Large intestine (tissue), 12 donors: ENCODE data around the gene LPP. TPM values are rescaled to one million over a fixed set of nuclear protein-coding genes. Genes with fewer than 3 reads are reported as not detected.

ENCODE experiments used
- DNase-seq, 2 donors: peaks; one replicate each; pipeline versions ENCODE4 v3.0.0 to v3.0.0-alpha.2; 2013
- H3K27ac ChIP-seq: one replicate; pipeline ENCODE4 v1.5.1; 2013; ENCODE audit warnings: low read length
- H3K27me3 ChIP-seq: 2 replicates; pipeline ENCODE4 v1.6.1; 2013; ENCODE audit warnings: low read length; ENCODE audit not compliant: control insufficient read depth, insufficient read depth
- H3K36me3 ChIP-seq: 2 replicates; pipeline ENCODE4 v1.6.1; 2013; ENCODE audit warnings: low read length; ENCODE audit not compliant: control insufficient read depth, insufficient read depth
- H3K4me1 ChIP-seq: one replicate; pipeline ENCODE4 v1.6.1; 2013; ENCODE audit warnings: low read length; ENCODE audit not compliant: control insufficient read depth, insufficient read depth
- H3K4me3 ChIP-seq: one replicate; pipeline ENCODE4 v1.5.1; 2013; ENCODE audit warnings: low read length
- H3K9me3 ChIP-seq: one replicate; pipeline ENCODE4 v1.6.1; 2013; ENCODE audit warnings: mild to moderate bottlenecking, low read depth, low read length, moderate library complexity; ENCODE audit not compliant: control insufficient read depth
- WGBS: methylation state at CpG from one replicate; pipeline ENCODE4 v1.1.5; 2013; ENCODE audit warnings: low lambda C conversion rate; ENCODE audit not compliant: insufficient coverage; 5-methylcytosine and 5-hydroxymethylcytosine counted together
- long read RNA-seq, 11 donors: transcript quantifications; one replicate each; lab custom pipeline, GENCODE V29; 2026
- polyA plus RNA-seq: library from polyadenylated mRNA; unstranded; fragments of 120-200 nt; gene quantifications from one replicate; pipeline ENCODE4 v1.2.1, GENCODE V29; 2013

The LPP gene, protein sequence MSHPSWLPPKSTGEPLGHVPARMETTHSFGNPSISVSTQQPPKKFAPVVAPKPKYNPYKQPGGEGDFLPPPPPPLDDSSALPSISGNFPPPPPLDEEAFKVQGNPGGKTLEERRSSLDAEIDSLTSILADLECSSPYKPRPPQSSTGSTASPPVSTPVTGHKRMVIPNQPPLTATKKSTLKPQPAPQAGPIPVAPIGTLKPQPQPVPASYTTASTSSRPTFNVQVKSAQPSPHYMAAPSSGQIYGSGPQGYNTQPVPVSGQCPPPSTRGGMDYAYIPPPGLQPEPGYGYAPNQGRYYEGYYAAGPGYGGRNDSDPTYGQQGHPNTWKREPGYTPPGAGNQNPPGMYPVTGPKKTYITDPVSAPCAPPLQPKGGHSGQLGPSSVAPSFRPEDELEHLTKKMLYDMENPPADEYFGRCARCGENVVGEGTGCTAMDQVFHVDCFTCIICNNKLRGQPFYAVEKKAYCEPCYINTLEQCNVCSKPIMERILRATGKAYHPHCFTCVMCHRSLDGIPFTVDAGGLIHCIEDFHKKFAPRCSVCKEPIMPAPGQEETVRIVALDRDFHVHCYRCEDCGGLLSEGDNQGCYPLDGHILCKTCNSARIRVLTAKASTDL
- polyA plus RNA-seq: 41.2 TPM
- long read RNA-seq, donor 1, partial matches to known transcripts: 14 of 14 reads
- long read RNA-seq, donor 1, other reads (novel, unspliced or antisense): 0 of 14 reads
- long read RNA-seq, donor 2, partial matches to known transcripts: 51 of 51 reads
- long read RNA-seq, donor 2, other reads (novel, unspliced or antisense): 0 of 51 reads
- long read RNA-seq, donor 3: 0 reads
- long read RNA-seq, donor 4: 0 reads
- long read RNA-seq, donor 5: 0 reads
- long read RNA-seq, donor 6, partial matches to known transcripts: 0 of 1 reads
- long read RNA-seq, donor 6, other reads (novel, unspliced or antisense): 0 of 1 reads
- long read RNA-seq, donor 7, partial matches to known transcripts: 0 of 1 reads
- long read RNA-seq, donor 7, other reads (novel, unspliced or antisense): 0 of 1 reads
- long read RNA-seq, donor 8, partial matches to known transcripts: 0 of 2 reads
- long read RNA-seq, donor 8, other reads (novel, unspliced or antisense): 0 of 2 reads
- long read RNA-seq, donor 9, partial matches to known transcripts: 33 of 33 reads
- long read RNA-seq, donor 9, other reads (novel, unspliced or antisense): 0 of 33 reads
- long read RNA-seq, donor 10, partial matches to known transcripts: 7 of 7 reads
- long read RNA-seq, donor 10, other reads (novel, unspliced or antisense): 0 of 7 reads
- long read RNA-seq, donor 11: 0 reads

DNA sequence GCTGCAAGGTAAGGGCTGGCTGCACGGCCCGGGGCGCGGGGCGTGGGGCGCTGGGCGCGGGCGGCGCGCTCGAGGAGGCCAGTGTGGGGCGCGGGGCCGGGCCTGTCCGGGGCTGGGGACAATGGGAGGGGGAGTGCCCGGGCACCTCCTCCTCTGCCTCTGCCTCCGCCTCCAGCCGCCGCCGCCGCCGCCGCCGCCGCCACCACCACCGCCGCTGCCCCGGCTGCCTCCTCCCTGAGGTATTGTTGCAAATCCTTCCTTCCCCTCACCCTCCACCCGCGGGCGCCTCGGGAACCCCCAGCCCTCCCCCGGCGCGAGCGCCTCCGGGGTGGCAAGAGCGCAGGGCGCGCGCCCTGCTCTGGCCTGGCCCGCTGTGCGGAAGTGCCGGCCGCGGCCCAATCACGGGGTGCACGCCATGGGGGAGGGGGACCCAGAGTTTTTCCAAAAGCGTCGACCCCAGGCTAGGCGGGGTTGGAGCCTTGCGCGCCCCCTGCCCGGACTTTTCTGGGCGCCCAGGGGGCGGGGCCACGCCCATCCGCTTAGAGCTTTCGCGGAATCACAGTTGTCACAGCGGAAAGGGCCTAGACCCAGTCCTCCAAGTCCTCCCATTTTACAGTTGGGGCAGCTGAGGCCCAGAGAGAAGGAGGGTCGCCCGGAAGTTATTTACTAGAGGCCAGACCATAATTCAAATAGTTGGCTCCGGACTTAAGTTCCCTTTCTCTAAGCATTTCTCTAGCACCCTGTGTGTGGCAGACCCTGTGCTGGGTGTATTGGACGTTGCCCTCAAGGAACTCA lies at the start of gene LPP:
TSS of gene LPP (plus strand) at position 144 of the 795 bp plus-strand sequence. CDS start 251,964 bp downstream, outside the sequence.
- no peaks in the 10 kb centered on the region for H3K27me3 ChIP-seq
- no peaks in the 10 kb centered on the region for H3K36me3 ChIP-seq
- peak within 1 kb of the TSS; percentile 98 for H3K27ac ChIP-seq
- H3K4me1 ChIP-seq: peaks cover 58% of the 10 kb centered on the region
- WGBS: no CpG with 5 or more reads among the region's 66 CpGs
- peak; percentile 68 to 90 for DNase-seq
- H3K9me3 ChIP-seq: no peaks in the 10 kb centered on the region
- H3K4me3 ChIP-seq: peak within 1 kb of the TSS; percentile 60

DNA sequence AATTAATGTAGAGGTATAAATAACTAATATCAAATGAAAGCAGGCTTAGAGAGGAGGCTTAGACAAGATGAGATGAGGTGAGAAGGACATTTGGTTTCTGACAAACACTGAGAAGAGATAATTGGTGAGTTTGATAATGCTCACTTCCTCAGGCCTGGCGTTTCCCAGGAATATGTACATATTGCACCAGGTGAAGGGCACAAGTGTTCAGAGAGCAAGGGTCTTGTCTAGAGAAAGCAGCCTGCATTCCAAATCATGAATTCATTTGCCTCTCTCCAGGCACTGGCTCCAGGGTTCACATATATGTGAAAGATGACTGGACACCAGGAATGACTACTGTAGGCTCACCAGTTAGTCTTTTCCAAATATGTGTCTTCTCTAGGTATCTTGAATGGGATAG lies 48.0 kb upstream of the LPP start:
- no CpG with 5 or more reads among the region's 1 CpG for WGBS
- H3K36me3 ChIP-seq: no peaks in the 10 kb centered on the region
- H3K4me1 ChIP-seq: no peaks in the 10 kb centered on the region
- H3K4me3 ChIP-seq: no peak overlapping the region
- H3K9me3 ChIP-seq: no peaks in the 10 kb centered on the region
- no peak overlapping the region for H3K27ac ChIP-seq
- DNase-seq: no peak
- no peaks in the 10 kb centered on the region for H3K27me3 ChIP-seq

DNA sequence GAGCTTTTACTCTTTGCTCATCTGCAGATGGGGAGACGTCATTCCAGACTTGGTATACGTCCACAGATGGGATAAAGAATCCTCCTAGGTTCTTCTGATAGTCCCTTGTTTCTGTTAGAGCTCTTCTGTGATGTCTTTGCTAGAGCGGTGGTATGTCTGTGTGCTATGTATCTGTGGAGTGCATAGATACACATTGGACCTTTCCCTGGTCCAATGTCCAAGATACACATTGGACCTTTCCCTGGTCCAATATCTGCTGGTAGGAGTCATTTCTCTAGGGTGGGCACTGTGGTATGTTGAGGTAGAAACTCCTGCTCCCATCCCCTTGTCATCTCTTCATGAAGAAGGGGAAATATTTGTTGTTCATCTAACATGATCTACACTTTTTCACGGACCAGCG lies 47.5 kb upstream of the LPP start:
- no CpG with 5 or more reads among the region's 5 CpGs for WGBS
- Histone ChIP-seq H3K4me1 (no peaks in the 10 kb centered on the region), H3K9me3 (no peaks in the 10 kb centered on the region), H3K27ac (no peak overlapping the region), H3K36me3 (no peaks in the 10 kb centered on the region), H3K4me3 (no peak overlapping the region), H3K27me3 (no peaks in the 10 kb centered on the region)
- DNase-seq: no peak

DNA sequence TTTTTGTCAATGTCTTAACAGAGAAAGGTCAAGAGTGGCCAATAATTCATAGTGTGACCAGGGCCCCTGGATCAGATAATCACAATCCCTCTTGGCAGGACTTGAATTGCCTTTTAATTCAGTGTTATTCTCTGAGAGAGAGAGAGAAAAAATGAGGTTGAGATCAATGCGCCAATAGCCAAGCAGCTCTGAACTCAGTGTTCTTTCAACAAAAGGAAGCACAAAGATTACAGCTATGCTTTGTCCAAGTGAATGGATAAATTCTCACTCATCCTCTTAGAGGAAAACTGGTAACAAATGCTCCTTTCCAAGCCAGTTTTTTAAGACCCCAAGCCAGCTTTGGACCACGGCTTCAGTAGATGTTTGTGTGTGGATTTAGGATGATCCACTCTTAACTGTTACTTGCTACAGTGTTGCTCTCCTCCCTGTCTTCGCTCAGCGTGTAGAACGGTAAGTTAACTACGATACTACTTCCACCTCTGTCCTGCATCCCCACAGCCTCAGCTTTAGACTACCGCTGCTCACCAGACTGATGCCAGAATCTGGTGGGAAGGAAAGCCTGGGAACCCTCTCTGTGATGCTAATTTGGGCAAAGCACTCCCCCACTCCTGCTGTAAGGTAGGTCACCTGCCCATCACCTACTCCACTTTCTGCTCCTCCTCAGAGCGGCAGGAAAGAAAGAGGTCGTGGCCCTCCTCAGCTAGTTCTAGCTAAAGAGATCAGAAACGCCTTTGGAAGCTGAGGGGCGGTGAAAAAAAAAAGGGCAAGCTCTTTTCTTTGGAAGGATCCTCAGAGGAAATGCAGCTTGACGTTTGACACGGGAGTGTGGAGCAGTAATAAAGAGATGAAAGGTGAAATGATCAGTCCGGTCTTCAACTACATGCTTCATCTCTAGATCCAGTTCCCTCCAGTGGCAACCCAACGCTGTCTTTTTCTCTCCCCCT lies 46.8 kb upstream of the LPP start:
- 73% methylated on average over 2 of the region's 15 CpGs for WGBS
- H3K9me3 ChIP-seq: no peaks in the 10 kb centered on the region
- no peak overlapping the region for H3K27ac ChIP-seq
- no peak for DNase-seq
- no peaks in the 10 kb centered on the region for H3K4me1 ChIP-seq
- H3K4me3 ChIP-seq: no peak overlapping the region
- H3K27me3 ChIP-seq: no peaks in the 10 kb centered on the region
- no peaks in the 10 kb centered on the region for H3K36me3 ChIP-seq

DNA sequence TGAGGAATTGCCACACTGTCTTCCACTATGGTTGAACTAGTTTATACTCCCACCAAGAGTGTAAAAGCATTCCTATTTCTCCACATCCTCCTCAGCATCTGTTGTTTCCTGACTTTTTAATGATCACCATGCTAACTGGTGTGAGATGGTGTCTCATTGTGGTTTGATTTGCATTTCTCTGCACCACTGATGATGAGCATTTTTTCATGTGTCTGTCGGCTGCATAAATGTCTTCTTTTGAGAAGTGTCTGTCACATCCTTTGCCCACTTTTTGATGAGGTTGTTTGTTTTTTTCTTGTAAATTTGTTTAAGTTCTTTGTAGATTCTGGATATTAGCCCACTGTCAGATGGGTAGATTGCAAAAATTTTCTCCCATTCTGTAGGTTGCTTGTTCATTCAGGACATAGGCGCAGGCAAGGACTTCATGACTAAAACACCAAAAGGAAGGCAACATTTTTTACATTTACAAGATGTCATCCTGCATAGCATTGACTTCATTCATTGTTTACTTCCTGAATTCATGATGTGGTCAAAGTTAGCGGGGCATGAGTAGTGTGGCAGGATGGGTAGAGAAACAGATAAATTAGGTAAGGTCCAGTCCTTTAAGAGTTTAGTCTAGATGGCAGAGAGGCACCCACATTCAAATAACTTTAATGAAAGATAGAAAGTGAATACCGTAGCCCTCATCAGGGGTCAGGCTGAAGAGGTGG lies 45.1 kb upstream of the LPP start:
- Histone ChIP-seq H3K36me3 (no peaks in the 10 kb centered on the region), H3K4me3 (no peak overlapping the region)
- DNase-seq: no peak

DNA sequence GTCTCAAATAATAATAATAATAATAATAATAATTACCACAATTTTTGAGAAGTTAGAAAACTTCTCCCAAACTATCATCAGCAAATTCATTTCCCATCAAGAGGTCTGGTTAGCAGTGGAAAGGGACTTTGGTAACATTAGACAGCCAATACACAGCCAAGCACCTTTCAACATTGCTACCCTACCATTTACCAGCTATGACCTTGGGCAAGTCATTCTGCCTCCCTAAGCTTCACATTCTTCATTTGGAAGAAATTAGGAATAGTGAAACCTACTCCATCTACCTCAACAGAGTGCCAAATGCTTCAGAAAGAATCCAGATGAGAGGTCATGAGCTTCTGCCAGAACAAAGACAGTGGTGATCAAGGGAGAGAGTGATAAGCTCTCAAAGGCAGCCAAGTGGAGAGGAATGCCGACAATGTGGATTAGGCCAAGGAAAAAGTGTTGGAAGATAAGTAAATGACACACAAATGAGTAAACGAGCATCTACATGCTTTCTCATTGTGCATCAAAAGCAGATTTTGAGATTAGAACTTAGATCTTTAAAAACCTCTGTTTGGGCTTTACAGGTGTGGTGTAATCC lies 42.9 kb upstream of the LPP start:
- DNase-seq: no peak
- Histone ChIP-seq H3K4me3 (no peak overlapping the region), H3K36me3 (no peaks in the 10 kb centered on the region), H3K27me3 (no peaks in the 10 kb centered on the region), H3K9me3 (no peaks in the 10 kb centered on the region), H3K27ac (no peak overlapping the region), H3K4me1 (no peaks in the 10 kb centered on the region)
- WGBS: no CpG with 5 or more reads among the region's 2 CpGs

More for the DNA sequence above, 45.1 kb upstream of the LPP start:
- Histone ChIP-seq H3K27me3 (no peaks in the 10 kb centered on the region), H3K27ac (no peak overlapping the region), H3K4me1 (no peaks in the 10 kb centered on the region), H3K9me3 (no peaks in the 10 kb centered on the region)
- WGBS: 100% methylated on average over 1 of the region's 4 CpGs

DNA sequence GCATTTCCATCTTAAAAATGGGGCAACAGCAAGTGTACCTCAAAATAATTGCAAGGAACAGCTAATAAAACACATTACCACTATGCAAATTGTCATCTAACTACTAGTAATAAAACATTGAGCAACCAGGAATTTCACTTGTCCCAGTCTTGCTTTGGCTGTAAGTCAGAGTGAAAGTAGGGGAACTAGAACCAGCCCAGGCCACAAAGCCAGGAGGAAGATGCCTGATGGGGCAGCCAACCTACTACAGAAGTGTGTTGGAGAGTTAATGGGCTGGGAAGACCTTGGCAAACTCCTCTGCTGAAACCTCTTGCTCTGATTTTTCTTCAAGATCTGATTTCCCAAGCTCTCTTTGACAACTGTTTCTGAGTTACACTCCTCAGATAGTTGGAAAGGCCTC lies 40.2 kb upstream of the LPP start:
- Histone ChIP-seq H3K27ac (no peak overlapping the region), H3K27me3 (no peaks in the 10 kb centered on the region), H3K4me3 (no peak overlapping the region), H3K36me3 (no peaks in the 10 kb centered on the region), H3K4me1 (no peaks in the 10 kb centered on the region), H3K9me3 (no peaks in the 10 kb centered on the region)
- no peak for DNase-seq

DNA sequence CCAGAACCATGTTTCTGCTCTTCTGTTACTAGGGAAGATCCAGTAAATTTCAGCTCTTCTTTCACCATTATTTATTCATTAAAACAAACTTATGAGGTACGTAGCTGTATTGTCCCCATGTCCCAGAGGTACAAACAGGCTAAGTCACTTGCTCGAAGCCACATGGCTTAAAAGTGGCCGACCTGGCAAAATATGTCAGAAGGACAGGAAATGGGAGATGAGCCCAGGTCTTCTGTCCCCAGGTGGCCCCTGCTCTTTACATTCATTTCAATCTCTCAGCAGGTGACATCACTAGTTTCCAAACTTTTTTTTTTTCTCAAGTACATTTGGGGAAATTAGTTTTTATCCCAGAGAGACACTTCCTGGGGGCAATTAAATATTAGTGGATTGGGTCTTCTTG lies 34.1 kb upstream of the LPP start:
- Histone ChIP-seq H3K4me1 (peaks cover 5% of the 10 kb centered on the region), H3K4me3 (no peak overlapping the region), H3K9me3 (no peaks in the 10 kb centered on the region), H3K36me3 (no peaks in the 10 kb centered on the region), H3K27me3 (no peaks in the 10 kb centered on the region), H3K27ac (no peak overlapping the region)
- no peak for DNase-seq
- 100% methylated on average over 1 of the region's 3 CpGs for WGBS
